ENCODE measurements around the gene DLD.

DNA sequence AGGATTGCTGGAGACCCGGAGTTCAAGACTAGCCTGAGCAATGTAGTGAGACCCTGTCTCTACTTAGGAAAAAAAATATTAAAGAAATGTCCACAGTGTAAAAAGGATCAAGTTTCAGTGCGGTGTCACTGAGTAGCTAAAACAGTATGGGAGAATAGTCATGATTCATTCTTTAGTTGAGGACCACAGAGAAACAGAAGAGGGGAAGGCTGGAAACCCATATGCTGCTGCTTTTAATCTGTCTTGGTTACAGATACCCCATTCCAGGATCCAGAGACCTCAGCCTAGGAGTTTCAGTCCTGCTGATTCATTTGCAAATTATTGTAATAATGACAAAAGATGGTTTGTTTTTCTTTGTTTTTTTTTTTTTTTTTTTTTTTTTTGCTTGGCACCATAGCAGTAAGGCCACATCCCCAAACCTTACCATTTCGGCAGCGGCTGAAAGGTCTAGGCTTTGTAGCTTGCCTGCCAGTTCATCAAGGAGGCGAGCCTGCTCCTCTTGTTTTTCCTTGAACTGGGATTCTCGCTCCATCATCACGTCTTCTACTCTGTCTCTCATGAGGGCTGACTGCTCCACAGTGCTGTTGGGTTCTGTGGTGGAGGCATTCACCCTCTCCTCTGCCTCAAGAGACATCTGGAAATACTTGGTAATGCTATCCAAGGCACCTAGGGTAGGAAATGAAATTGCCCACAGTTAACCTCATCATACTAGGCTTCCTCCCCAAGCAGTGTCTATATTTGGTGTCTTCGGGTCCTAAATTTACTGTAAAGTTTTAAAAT, 44.2 kb downstream of the DLD start:
- TF ChIP-seq, protein P1, sequence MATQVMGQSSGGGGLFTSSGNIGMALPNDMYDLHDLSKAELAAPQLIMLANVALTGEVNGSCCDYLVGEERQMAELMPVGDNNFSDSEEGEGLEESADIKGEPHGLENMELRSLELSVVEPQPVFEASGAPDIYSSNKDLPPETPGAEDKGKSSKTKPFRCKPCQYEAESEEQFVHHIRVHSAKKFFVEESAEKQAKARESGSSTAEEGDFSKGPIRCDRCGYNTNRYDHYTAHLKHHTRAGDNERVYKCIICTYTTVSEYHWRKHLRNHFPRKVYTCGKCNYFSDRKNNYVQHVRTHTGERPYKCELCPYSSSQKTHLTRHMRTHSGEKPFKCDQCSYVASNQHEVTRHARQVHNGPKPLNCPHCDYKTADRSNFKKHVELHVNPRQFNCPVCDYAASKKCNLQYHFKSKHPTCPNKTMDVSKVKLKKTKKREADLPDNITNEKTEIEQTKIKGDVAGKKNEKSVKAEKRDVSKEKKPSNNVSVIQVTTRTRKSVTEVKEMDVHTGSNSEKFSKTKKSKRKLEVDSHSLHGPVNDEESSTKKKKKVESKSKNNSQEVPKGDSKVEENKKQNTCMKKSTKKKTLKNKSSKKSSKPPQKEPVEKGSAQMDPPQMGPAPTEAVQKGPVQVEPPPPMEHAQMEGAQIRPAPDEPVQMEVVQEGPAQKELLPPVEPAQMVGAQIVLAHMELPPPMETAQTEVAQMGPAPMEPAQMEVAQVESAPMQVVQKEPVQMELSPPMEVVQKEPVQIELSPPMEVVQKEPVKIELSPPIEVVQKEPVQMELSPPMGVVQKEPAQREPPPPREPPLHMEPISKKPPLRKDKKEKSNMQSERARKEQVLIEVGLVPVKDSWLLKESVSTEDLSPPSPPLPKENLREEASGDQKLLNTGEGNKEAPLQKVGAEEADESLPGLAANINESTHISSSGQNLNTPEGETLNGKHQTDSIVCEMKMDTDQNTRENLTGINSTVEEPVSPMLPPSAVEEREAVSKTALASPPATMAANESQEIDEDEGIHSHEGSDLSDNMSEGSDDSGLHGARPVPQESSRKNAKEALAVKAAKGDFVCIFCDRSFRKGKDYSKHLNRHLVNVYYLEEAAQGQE (IDR thresholded peaks at IDR 0.05; ENCODE audit: unreplicated experiment), result no peak
- TF ChIP-seq, protein P2, sequence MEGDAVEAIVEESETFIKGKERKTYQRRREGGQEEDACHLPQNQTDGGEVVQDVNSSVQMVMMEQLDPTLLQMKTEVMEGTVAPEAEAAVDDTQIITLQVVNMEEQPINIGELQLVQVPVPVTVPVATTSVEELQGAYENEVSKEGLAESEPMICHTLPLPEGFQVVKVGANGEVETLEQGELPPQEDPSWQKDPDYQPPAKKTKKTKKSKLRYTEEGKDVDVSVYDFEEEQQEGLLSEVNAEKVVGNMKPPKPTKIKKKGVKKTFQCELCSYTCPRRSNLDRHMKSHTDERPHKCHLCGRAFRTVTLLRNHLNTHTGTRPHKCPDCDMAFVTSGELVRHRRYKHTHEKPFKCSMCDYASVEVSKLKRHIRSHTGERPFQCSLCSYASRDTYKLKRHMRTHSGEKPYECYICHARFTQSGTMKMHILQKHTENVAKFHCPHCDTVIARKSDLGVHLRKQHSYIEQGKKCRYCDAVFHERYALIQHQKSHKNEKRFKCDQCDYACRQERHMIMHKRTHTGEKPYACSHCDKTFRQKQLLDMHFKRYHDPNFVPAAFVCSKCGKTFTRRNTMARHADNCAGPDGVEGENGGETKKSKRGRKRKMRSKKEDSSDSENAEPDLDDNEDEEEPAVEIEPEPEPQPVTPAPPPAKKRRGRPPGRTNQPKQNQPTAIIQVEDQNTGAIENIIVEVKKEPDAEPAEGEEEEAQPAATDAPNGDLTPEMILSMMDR (conservative IDR thresholded peaks at IDR 0.05; ENCODE audit: low read depth in 2 of 2), result no peak
- TF ChIP-seq POLR2AphosphoS5 (IDR thresholded peaks at IDR 0.05; ENCODE audit: low read depth) (no peak), EZH2 (IDR thresholded peaks at IDR 0.05; ENCODE audit: low read depth, unreplicated experiment) (no peak)

All from GM23338 (cell line).